Breast epithelium (tissue), 4 donors: ENCODE results near the gene PGS1. TPM values are rescaled to one million over a fixed set of nuclear protein-coding genes. Genes with fewer than 3 reads are reported as not detected.
A peak's percentile ranks its signal among the peaks of the same experiment; 100 is the strongest.

Experiments
- DNase-seq, 2 donors: peaks; one replicate each; pipeline ENCODE4 v3.0.0-alpha.2; 2019; ENCODE audit warnings: low spot score in 2 of 2
- H3K27ac ChIP-seq, 2 donors: fragments of 200-600 bp; sonication (generic) in 1 of 2; one replicate each; pipeline ENCODE4 v1.5.1; 2016 to 2019; ENCODE audit warnings: mild to moderate bottlenecking in 1 of 2
- H3K27me3 ChIP-seq, 2 donors: fragments of 200-600 bp; sonication (generic) in 1 of 2; one replicate each; pipeline versions ENCODE4 v1.5.1 to v1.6.0; 2017 to 2019; ENCODE audit warnings: control low read depth in 1 of 2, mild to moderate bottlenecking in 1 of 2
- H3K36me3 ChIP-seq: fragments of 200-600 bp; one replicate; pipeline ENCODE4 v1.5.1; 2019
- H3K4me1 ChIP-seq, 2 donors: fragments of 200-600 bp; sonication (generic); one replicate each; pipeline ENCODE4 v1.5.1; 2016 to 2019; ENCODE audit warnings: control low read depth in 1 of 2
- H3K4me3 ChIP-seq, 3 donors: fragments of 200-600 bp; sonication (generic); 1 replicate in 2 of 3; 2 replicates in 1 of 3; pipeline ENCODE4 v1.5.1; 2016 to 2019; ENCODE audit warnings: mild to moderate bottlenecking in 3 of 3, moderate library complexity in 2 of 3
- H3K9me3 ChIP-seq, 2 donors: fragments of 200-600 bp; sonication (generic) in 1 of 2; one replicate each; pipeline ENCODE4 v1.5.1; 2016 to 2019; ENCODE audit warnings: control low read depth in 1 of 2
- POLR2A ChIP-seq: fragments of 450-650 bp; IDR thresholded peaks from one replicate; pipeline ENCODE4 v1.6.1; 2016; ENCODE audit warnings: antibody characterized with exemption, mild to moderate bottlenecking, moderate library complexity
- POLR2AphosphoS5 ChIP-seq, 3 donors: sonication (generic); formaldehyde crosslinking; IDR thresholded peaks; one replicate each; pipeline ENCODE4 v1.6.1; 2017; ENCODE audit warnings: antibody characterized with exemption in 3 of 3
- intact Hi-C: fragments of 100-400 bp; cut with DNase I; formaldehyde crosslinking; loops from one replicate; pipeline ENCODE4 v1.15.1; 2023; ENCODE audit warnings: low total_unique reads
- total RNA-seq, 3 donors: library from RNA; depleted of rRNA; stranded (reverse); fragments of >200 nt; gene quantifications; one replicate each; pipeline ENCODE4 v1.1.0, GENCODE V29; 2016
- TF ChIP-seq, protein P1 (sequence below), 3 donors: fragments of 450-650 bp; IDR thresholded peaks; one replicate each; pipeline ENCODE4 v1.5.1; 2016 to 2017; ENCODE audit warnings: antibody characterized with exemption in 3 of 3, mild to moderate bottlenecking in 3 of 3, moderate library complexity in 3 of 3

The PGS1 gene
- total RNA-seq, 3 donors from 2014 or later: 33.9 to 58.7 (median 50.2) TPM

- intact Hi-C loops: no loop called here
- TF ChIP-seq POLR2A (no peak), POLR2AphosphoS5 (IDR thresholded peaks at IDR 0.05) (no peak)
- TF ChIP-seq, protein P1, sequence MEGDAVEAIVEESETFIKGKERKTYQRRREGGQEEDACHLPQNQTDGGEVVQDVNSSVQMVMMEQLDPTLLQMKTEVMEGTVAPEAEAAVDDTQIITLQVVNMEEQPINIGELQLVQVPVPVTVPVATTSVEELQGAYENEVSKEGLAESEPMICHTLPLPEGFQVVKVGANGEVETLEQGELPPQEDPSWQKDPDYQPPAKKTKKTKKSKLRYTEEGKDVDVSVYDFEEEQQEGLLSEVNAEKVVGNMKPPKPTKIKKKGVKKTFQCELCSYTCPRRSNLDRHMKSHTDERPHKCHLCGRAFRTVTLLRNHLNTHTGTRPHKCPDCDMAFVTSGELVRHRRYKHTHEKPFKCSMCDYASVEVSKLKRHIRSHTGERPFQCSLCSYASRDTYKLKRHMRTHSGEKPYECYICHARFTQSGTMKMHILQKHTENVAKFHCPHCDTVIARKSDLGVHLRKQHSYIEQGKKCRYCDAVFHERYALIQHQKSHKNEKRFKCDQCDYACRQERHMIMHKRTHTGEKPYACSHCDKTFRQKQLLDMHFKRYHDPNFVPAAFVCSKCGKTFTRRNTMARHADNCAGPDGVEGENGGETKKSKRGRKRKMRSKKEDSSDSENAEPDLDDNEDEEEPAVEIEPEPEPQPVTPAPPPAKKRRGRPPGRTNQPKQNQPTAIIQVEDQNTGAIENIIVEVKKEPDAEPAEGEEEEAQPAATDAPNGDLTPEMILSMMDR (IDR thresholded peaks at IDR 0.05): no peak
- H3K4me3 ChIP-seq: no peak overlapping the region
- no peaks in the 10 kb centered on the region for H3K27me3 ChIP-seq
- H3K36me3 ChIP-seq: no peaks in the 10 kb centered on the region
- H3K4me1 ChIP-seq: no peaks in the 10 kb centered on the region
- DNase-seq: no peak
- H3K9me3 ChIP-seq: no peaks in the 10 kb centered on the region
- no peak overlapping the region for H3K27ac ChIP-seq
Measured at GRCh38 chr17:78332991-78333390, 45.5 kb upstream of the PGS1 start.

DNA sequence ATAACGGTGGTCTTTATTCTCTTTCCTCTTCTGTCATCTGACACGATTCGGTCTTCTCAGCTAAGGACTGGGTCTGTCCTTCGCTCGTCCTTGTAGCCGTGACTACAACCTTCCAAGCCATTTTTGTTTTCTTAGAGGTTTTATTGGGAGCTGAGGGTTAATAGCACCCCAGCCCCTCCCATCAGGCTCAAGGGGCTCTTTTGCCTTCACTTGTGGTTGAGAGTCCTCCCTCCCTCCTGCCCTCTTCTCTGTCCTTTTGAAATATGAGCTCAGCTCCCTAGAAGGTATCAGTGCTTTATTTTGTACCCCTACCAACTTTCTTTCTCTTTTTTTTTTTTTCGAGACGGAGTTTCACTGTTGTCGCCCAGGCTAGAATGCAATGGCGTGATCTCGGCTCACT is 43.2 kb upstream of the PGS1 start:
- no peak overlapping the region for H3K27ac ChIP-seq

GRCh38 chr17:78337244-78338109 is 41.0 kb upstream of the PGS1 start:
- no peaks in the 10 kb centered on the region for H3K27me3 ChIP-seq
- peaks cover 4 to 5% of the 10 kb centered on the region in 2 donors for H3K4me1 ChIP-seq
- no peak for DNase-seq
- no peaks in the 10 kb centered on the region for H3K36me3 ChIP-seq
- TF ChIP-seq POLR2A (no peak), POLR2AphosphoS5 (IDR thresholded peaks at IDR 0.05) (peak in 1 of 3 donors; percentile 50)
- TF ChIP-seq, protein P1 (IDR thresholded peaks at IDR 0.05): no peak
- H3K9me3 ChIP-seq: no peaks in the 10 kb centered on the region
- H3K27ac ChIP-seq: peak overlapping the region in 1 of 2 donors; percentile 35
- no peak overlapping the region for H3K4me3 ChIP-seq
- intact Hi-C loops: no loop called here

More for the DNA sequence above, 43.2 kb upstream of the PGS1 start:
- intact Hi-C loops: no loop called here
- Histone ChIP-seq H3K27me3 (no peaks in the 10 kb centered on the region), H3K9me3 (no peaks in the 10 kb centered on the region), H3K4me1 (no peaks in the 10 kb centered on the region), H3K4me3 (no peak overlapping the region), H3K36me3 (no peaks in the 10 kb centered on the region)
- TF ChIP-seq POLR2AphosphoS5 (IDR thresholded peaks at IDR 0.05) (no peak), POLR2A (no peak)
- TF ChIP-seq, protein P1 (IDR thresholded peaks at IDR 0.05): no peak
- DNase-seq: no peak

DNA sequence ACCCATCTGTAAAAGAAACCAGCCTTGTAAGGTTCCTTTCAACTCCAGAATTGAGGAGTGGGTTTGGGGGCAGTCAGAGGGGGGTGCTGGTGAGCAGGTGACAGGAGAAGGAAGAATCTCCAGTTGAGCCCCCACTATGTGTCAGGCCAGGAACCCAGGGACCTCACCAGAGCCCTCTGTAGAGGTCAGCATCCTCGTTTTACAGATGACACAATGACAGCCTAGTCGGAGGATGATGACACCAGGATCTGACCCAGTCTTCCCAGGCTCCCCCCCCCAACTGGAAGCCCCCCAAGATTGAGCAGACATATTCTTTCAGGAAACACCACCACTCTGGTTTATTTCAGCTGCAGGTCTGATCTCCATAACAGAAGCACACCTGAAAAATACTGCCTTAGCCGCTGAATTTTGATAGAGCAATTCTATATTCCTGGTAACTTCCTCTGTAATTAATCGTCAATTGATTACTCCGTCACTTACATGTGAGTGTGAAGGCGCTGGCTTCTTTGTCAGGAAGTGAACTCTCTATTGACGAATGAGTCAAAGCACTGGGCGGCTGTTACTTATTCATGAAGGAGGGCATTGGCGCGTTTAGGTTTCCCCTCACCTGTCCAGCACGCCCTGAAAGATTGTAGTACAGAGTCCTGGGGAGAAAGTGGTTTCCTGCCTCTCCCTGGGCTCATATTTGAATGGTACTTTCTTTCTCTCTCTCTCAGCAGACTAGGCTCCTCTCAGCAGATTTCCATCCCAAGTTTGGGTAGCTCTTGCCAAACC is 39.8 kb upstream of the PGS1 start:
- Histone ChIP-seq H3K9me3 (no peaks in the 10 kb centered on the region), H3K27ac (no peak overlapping the region), H3K4me1 (peaks cover 5 to 14% of the 10 kb centered on the region in 2 donors), H3K27me3 (no peaks in the 10 kb centered on the region), H3K36me3 (no peaks in the 10 kb centered on the region), H3K4me3 (no peak overlapping the region)
- TF ChIP-seq POLR2A: no peak
- TF ChIP-seq, protein P1 (IDR thresholded peaks at IDR 0.05): no peak
- no peak for TF ChIP-seq POLR2AphosphoS5 (IDR thresholded peaks at IDR 0.05)
- no peak for DNase-seq
- intact Hi-C loops: no loop called here
